NCI-H2081 (cell line): Measurements from ENCODE around the gene DCX.
A peak's percentile ranks its signal among the peaks of the same experiment; 100 is the strongest.

Source experiments
- DNase-seq, 2 experiments: peaks; one replicate each; lab custom pipeline; 2025; lab: John Stamatoyannopoulos, UW

DCX gene

GRCh38 chrX:111411983-111412382, at the start of gene DCX:
Gene DCX, minus strand, starts transcription at chrX:111412192. Its CDS starts 1,794 bp downstream, at chrX:111410398.
- peak; percentile 56 to 79 for DNase-seq

- DNase-seq = no peak
Observed at GRCh38 chrX:111460607-111461006, 48.6 kb upstream of the DCX start.

DNA sequence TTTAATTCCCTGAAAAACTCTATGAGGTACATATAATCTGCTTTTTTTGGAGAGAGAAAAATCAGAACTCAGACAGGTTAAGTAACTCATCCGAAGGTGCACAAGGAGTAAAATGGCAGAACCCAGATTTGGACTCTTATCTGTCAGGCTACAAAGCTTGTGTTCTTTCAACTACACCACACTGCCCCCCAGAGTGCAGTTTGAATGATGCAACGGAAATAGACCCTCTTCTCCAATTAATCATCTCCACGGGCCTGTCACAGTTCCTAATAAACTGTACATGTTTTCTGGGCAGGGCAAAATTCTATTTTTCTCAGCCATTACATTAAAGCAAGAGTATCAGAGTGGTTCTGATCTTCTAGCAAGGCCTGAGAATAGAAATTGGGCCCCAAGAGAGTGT, 35.3 kb upstream of the DCX start:
- DNase-seq = peak; percentile 78 to 90

DNA sequence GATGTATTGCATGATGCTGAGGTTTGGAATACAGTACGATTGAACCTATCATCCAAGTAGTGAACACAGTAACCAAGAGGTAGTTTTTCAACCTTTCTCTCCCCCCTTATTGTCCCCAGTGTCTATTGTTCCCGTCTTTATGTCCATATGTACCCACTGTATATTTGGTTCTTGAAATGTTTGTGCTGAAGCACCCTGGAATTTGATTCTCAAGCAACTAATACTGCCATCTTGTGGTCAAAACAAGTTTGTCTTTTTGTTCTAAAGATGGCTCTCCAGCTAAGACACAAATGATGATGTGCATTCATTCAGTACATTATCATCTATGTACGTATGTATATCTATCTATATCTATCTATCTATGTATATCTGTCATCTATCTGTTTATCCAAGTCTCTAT, 33.5 kb upstream of the DCX start:
- peak; percentile 77 to 88 for DNase-seq

DNA sequence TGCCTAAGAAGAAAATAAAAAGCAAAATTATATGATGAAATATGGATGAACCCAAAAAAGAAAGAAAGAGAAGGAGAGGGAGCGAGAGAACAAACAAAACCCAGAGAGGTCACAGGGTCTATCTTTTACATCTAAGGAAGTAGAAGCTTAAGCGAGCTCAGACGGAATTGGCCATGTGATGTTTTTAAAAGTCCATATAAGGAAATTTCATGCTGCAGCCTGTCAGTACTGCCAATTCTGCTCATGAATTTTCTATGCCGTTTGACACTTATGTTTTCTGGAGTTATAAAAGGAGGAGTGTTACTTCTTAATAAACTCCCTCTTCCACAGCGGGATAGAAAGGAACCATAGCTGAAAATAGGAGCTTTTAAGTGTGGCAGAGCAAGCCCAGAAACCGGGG, 32.9 kb upstream of the DCX start:
- peak in 1 of 2 experiments; percentile 62 for DNase-seq

DNA sequence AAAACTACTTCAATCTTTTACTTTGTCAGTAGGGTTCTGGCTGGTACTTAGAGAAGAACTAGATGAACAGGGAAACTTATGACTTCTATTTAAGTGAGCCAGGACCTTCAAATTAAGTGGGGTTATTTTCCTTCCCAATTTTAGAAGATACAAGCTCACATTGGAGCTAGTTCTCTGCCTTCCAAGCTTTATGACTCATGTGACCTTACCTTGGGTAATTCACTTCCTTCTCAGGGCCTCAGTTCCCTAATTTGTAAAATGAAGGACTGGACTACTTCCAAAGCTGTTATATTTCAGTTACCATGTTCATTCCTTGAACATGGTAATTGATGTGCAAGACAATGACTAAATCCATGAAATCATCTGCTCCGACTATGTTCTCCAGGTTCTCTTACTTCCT, 32.0 kb upstream of the DCX start:
- no peak for DNase-seq

GRCh38 chrX:111442791-111443190, 30.8 kb upstream of the DCX start:
- no peak for DNase-seq

DNA sequence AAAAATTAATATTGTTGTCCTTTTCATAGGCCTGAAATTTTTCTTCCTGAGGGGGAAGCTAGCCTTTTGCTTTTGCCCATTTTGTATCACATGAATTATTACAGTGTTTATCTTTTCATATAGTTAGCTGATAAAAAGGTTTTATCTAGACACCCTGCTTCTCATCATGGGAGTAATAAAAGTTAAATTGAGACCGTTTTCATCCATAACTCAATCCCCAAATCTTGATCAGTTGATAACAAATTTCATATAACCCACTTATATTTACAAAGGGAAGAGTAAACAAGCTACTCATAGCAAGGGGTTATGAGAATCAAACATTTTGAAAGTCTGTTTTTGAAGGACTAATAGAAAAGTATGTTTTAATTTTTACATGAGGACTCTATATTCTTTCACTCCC, 23.5 kb upstream of the DCX start:
- DNase-seq = no peak

DNA sequence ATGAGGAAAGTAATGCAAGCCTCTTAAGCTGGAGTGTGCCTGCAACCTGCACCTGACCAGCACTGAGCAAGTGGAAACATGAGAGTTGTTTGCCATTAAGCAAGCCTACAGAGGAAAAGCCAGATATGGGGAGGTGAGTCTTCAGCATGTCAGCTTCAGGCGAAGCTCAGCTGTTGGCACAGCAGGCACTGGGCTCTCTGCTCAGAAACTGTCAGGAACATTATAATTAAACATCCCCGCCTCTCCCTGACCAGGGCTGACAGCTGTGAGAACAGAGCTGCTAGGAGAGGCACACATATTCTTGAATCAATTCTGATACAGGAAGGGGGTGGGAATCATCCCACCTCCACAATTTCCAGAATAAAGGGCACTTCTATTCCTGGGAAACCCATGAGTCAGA, 19.0 kb upstream of the DCX start:
- DNase-seq = peak; percentile 81 to 96

DNA sequence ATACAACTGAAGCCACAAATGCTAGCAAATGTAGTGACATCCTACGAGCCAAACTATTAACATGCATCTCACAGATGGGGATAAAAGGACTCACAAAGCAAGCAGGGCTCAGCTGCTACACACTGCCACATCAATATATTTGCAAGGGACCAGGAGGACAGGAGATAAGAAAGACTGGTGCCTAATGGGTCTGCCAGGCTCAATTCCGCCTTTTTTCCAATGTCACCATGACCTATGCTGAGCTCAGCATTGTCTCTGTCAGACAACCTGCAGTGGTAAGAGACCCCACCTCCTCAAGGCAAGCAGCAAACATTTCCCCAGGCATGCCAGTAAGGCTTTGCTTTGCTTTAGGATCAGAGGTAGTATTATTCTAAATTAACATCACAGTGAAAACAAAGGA, 435 bp downstream of the DCX start:
- DNase-seq = peak; percentile 54 to 86

GRCh38 chrX:111410590-111411078, 1.4 kb downstream of the DCX start:
- DNase-seq = peak; percentile 19 to 55

DNA sequence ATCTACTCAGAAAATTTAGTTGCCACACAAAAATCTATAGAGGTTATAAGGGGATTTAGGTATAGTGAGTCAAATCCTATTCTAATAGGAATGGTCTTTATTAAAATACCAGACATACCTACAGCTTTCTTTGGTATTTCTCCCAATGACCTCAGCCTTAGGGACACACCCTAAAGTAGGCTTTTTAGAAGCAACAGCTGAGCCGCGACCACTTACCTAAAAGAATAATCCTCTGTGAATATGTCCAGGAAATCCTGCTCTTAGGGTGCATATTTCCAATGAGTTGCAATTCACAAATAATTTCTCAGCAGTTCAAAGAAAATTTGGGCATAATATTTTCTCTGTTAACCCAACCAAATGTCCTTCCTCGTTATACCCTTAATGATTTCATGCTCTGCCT, 2.7 kb downstream of the DCX start:
- DNase-seq = no peak

DNA sequence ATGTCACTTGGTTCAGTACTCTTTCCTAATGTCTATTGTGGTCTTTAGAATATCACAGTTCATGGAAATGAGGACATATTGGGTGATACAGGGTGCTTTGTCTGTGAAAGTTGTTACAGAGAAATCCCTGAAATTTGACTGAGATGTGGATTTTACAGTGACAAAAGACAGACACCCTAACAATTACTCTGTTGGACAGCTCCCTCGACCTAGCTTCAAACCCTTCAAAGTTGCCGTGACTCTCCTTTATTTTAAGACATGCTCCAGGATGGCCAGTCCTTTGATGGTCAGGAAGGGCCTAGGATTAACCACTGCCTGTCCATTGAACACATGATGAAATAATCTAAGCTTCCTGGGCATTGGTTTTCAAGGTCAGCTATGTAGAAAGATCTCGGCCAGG, 4.0 kb downstream of the DCX start:
- no peak for DNase-seq

GRCh38 chrX:111402344-111402743, 9.6 kb downstream of the DCX start:
- peak in 1 of 2 experiments; percentile 68 for DNase-seq

- no peak for DNase-seq
Observed at GRCh38 chrX:111395149-111395548, 16.8 kb downstream of the DCX start.

DNA sequence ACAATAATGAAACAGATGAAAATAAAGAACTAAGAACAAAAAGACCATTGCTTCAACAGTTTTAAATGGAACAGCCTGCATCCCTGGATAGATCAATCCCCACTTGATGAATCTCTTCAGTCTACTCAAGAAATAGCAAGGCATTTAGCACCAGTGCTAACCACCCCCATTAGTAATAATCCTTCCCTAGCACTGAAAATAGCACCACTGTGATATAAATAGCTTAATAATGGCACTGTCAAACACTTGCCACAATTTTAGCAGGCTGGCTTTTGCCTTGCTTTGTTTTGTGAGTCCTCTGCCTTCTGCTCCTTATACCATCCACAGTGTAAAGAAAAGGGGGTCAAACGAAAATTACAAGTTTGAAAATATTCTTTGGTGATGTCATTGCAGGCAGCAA, 17.4 kb downstream of the DCX start:
- no peak for DNase-seq

DNA sequence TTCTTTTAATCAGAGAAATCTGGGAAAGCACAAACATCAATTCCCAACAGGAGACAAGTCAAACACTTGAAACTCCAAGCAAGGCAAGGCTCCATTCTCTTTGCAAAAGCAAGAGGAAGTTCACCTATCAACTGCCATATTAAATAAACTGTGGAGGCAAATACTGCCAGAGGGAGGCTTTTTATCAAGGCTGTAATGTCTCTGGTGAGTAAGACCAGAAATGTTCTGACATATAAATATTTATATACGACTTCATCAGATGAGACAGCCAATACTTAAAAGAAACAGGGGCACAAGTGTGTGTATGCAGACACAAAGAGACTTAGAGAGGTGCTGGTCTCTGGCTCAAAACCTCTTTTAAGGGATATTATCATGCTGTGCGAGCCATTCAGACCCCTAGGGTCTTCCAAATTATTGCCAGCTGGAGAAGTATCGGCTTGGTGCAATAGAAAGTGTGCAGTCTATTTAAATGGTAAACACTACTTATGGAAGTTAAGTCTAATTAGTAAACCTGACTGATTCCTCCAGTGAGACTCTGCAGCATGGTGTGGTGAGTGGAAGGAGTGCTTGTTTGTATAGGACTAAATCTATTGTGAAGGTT, 24.4 kb downstream of the DCX start:
- peak; percentile 69 to 89 for DNase-seq

GRCh38 chrX:111386615-111387233, 25.3 kb downstream of the DCX start:
- DNase-seq = no peak

- no peak for DNase-seq
Observed at GRCh38 chrX:111386077-111386476, 25.9 kb downstream of the DCX start.

DNA sequence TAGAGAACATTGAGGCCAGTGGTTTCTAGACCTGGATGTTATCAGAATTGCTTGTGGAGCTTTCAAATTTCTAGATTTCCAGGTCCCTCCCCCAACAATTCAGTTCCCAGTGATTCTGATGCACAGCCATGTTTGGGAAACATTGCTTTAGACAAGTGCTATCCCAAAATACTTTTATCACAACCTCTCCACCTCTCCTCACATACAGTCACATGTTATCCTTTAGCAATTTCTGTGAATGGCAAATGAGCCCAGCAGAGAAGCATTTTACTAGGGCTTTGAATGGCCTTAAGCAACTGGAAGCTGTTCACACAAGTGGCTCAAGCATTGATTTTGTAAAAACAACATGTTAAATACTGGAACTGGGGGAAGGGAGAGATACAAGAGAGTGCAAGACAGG, 29.7 kb downstream of the DCX start:
- DNase-seq = no peak

- peak; percentile 84 to 92 for DNase-seq
Observed at GRCh38 chrX:111376897-111377578, 35.0 kb downstream of the DCX start.

DNA sequence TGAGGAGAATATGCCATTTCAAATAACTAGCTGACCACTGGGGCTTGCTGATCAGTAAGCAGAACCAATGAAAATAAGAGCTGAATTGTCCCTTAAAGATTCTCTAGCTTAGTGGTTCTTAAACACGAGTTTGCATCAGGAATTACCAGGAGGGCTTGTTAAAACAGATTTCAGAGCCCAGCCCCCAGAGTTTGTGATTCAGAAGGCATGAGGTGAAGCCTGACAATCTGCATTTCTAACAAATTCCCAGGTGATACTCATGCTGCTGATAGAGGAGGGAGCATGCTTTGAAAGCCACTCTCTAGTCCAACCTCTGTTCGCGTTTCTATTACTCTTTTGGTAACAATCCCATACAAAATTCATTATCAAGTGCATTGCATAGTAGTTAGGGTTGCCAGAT, 35.5 kb downstream of the DCX start:
- no peak for DNase-seq

DNA sequence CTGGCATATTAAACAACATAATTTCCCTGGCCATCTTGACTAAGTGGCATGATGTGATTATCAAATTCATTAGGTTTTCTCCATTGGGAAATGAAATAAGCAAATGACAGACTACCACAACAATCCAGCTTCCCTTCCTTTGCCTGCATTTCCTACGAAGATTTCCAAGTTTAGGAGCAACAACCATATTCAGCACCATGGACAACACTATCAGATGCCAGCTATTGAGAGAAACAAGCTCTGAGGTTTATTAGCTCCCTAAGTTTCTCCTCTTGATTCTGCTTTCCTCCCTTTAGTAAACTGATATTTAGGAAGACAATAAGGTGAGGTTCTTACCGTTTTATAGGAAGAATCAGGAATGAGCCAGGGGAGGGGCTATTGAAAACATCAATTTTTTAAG, 36.2 kb downstream of the DCX start:
- no peak for DNase-seq
